ENCODE measurements around the gene PPP1R7. TPM values are rescaled to one million over a fixed set of nuclear protein-coding genes. Genes with fewer than 3 reads are reported as not detected.
"Not testable (repeated sequence)": the region's sequence is repeated elsewhere in the genome, so short reads cannot be mapped to it uniquely, and the experiment has no call there.

PPP1R7 gene
- total RNA-seq, 2 experiments from 2014 or later: 104 to 129 TPM

DNA sequence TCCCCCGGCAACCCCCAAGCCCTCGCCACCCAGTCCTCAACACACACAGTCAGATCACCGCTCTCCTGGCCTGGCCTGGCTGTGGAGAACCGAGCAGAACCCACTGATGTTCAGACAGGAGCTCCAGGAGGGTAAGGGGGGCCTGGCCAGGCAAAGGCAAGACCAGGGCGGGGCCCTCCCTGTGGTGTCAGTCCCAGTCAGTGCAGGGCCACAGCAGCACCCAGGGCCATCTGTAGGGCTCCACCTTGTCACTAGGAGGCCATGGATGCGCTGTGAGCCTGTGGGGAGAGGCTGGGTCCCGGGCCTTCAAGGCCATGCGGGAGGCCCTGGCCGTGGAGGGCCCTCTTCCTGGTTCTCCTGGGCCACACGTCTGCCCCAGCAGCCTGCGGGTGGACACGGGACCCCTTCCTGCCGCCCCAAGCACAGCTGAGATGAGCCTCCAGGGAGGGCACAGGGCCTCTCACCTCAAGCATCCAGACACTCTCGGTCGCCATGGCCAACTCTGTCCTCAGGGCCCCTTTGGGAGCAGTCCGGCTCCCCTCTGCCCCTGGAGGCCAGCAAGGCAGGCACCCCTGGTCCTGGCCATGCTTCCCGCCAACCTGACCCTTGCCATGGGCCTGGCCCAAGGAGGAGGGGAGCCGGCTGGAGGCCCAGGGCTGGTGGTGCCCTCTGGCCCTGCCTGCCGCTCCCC is 40.2 kb downstream of the PPP1R7 start:
- CTCF ChIA-PET: no interaction called here
- Mint-ChIP-seq H3K27ac (no peak overlapping the region), H3K4me3 (no peak overlapping the region), H3K27me3 (no peaks in the 10 kb centered on the region), H3K9me3 (ENCODE audit: low read depth) (no peaks in the 10 kb centered on the region), H3K36me3 (ENCODE audit: low read depth) (no peaks in the 10 kb centered on the region), H3K4me1 (no peaks in the 10 kb centered on the region)
- POLR2A ChIA-PET: no interaction called here
- DNase-seq (no peak), ATAC-seq (no peak)
- intact Hi-C loops (cut with DNase I, micrococcal nuclease): no loop called here

DNA sequence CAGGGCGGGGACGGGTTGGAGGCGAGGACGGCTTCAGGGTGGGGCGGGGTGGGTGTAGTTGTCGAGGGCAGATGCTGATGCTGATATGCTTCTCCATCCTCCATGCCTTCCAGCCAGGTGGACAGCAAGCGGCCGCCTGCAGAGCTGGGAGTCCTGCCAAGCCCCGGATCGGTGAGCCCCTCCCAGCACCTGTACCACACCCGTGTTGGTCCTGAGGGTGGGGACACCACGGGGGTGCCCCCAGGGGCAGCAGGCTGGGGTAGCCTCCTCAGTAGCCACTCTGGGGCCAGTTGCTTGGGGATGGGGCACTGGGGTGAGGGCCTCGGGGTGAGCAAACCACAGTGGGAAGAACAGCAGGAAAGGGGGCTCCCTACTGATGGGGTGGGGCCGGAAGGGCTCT is 40.8 kb downstream of the PPP1R7 start:
- H3K27ac Mint-ChIP-seq: no peak overlapping the region
- no peaks in the 10 kb centered on the region for H3K36me3 Mint-ChIP-seq (ENCODE audit: low read depth)
- intact Hi-C loops (cut with DNase I, micrococcal nuclease): no loop called here
- no peaks in the 10 kb centered on the region for H3K9me3 Mint-ChIP-seq (ENCODE audit: low read depth)
- ATAC-seq: no peak
- H3K4me1 Mint-ChIP-seq: no peaks in the 10 kb centered on the region
- no peak for DNase-seq
- ChIA-PET POLR2A (no interaction called here), CTCF (no interaction called here)
- no peak overlapping the region for H3K4me3 Mint-ChIP-seq
- H3K27me3 Mint-ChIP-seq: no peaks in the 10 kb centered on the region

DNA sequence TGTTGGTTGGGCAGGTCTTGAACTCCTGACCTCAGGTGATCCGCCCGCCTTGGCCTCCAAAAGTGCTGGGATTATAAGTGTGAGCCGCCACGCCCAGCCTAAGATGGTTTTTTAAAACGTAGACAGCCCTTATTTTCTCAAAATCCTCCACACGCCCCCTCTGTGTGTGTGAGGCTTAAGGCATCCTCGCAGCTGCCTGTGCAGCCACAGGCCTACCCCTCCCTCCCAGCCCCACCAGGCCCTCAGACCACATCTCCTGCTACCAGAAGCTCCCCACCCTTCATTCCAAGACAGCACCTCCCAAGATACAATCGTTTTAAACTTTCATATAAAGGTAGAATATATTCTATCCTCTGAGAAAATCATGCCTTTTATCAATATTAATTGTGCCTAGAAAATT is 43.0 kb downstream of the PPP1R7 start:
- Mint-ChIP-seq H3K36me3 (ENCODE audit: low read depth) (no peaks in the 10 kb centered on the region), H3K4me1 (no peaks in the 10 kb centered on the region), H3K27me3 (no peaks in the 10 kb centered on the region), H3K9me3 (ENCODE audit: low read depth) (no peaks in the 10 kb centered on the region), H3K4me3 (no peak overlapping the region), H3K27ac (no peak overlapping the region)
- intact Hi-C loops (cut with DNase I, micrococcal nuclease): no loop called here
- DNase-seq (no peak), ATAC-seq (no peak)
- ChIA-PET CTCF (no interaction called here), POLR2A (no interaction called here)

DNA sequence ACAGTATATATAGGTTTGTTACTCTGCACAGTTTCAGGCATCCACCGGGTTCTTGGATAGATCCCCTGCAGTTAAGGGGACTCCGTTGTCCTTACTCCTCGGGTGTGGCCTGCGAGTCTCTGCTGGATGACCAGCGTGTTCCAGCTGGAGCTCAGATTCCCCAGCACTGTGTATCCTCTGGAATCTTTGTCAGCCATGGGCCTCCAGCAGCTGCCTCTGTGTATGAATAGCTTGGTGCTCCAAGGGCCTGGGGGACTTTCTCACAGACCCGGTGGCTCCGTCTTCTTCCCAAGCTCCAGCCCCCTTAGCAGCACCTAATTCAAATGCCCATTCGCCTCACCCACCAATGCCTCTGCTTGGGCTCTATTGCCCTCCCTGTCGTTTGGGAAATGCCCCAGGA is 44.5 kb downstream of the PPP1R7 start:
- Mint-ChIP-seq H3K27me3 (no peaks in the 10 kb centered on the region), H3K9me3 (ENCODE audit: low read depth) (no peaks in the 10 kb centered on the region), H3K4me1 (no peaks in the 10 kb centered on the region), H3K27ac (no peak overlapping the region), H3K4me3 (no peak overlapping the region), H3K36me3 (ENCODE audit: low read depth) (no peaks in the 10 kb centered on the region)
- DNase-seq (no peak), ATAC-seq (no peak)
- intact Hi-C loops (cut with DNase I, micrococcal nuclease): no loop called here
- CTCF ChIA-PET: no interaction called here
- POLR2A ChIA-PET: no interaction called here

DNA sequence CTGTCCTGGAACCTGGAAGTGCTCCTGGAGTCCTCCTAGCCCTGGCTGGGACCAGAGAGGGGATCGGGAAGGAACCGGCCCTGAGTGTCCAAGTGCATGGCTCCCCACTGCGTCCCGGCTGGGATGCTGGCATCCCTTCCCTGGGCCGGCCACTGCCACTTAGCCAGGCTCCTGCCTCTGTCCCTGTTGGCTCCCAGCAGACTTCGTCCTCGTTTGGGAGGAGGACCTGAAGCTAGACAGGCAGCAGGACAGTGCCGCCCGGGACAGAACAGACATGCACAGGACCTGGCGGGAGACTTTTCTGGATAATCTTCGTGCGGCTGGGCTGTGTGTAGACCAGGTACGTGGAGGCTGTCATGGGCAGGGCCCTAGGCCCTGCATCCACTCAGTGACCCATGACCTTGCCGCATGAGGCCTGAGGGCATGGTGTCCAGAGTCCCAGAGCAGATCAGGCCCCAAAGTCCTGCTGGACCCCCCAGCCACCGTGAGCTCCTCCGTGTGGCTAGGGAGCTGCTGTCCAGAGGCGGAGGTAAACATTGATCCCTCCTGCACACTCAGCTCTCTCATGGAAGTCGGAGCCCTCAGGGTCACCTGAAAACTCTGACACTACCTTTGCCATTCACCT is 45.4 kb downstream of the PPP1R7 start:
- no peaks in the 10 kb centered on the region for H3K9me3 Mint-ChIP-seq (ENCODE audit: low read depth)
- ChIA-PET CTCF (no interaction called here), POLR2A (no interaction called here)
- H3K4me3 Mint-ChIP-seq: no peak overlapping the region
- intact Hi-C loops (cut with DNase I, micrococcal nuclease): no loop called here
- H3K4me1 Mint-ChIP-seq: no peaks in the 10 kb centered on the region
- ATAC-seq (no peak), DNase-seq (peak; percentile 0)
- H3K27me3 Mint-ChIP-seq: no peaks in the 10 kb centered on the region
- no peak overlapping the region for H3K27ac Mint-ChIP-seq
- H3K36me3 Mint-ChIP-seq (ENCODE audit: low read depth): no peaks in the 10 kb centered on the region

DNA sequence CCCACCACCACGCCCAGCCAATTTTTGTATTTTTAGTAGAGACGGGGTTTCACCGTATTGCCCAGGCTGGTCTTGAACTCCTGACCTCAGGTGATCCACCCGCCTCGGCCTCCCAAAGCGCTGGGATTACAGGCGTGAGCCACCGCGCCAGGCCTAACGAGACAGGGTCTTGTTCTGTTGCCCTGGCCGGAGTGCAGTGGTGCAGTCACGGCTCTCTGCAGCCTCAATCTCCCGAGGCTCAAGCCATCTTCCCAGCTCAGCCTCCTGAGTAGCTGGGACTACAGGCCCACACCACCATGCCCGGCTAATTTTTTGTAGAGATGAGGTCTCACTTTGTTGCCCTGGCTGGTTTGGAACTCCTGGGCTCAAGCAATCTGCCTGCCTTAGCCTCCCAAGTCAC is 47.0 kb downstream of the PPP1R7 start:
- H3K4me1 Mint-ChIP-seq; intact Hi-C loops (cut with DNase I, micrococcal nuclease); H3K9me3 Mint-ChIP-seq (ENCODE audit: low read depth); POLR2A ChIA-PET; H3K36me3 Mint-ChIP-seq (ENCODE audit: low read depth); ATAC-seq; H3K4me3 Mint-ChIP-seq; DNase-seq; CTCF ChIA-PET; H3K27ac Mint-ChIP-seq; H3K27me3 Mint-ChIP-seq: not testable (repeated sequence)

DNA sequence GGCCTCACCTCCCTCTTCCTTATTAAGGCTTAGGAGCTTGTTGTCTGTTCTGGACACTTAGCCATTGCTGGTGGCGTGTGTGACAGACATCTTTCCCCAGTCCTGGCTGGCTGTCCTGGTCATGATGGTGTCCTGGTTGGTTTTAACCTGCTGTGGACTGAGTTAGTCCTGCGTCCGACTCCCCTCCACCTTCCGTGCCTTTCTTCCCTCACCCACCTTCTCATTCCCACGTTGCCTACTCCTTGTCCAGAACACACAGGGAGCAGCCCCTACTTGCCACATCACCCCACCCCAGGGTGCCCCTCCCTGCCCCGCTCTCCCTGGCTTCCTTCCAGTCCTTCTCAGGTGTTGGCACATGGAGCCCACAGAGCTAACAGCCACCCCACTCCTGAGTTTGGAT is 47.7 kb downstream of the PPP1R7 start:
- H3K27me3 Mint-ChIP-seq: no peaks in the 10 kb centered on the region
- intact Hi-C loops (cut with DNase I, micrococcal nuclease): no loop called here
- POLR2A ChIA-PET: no interaction called here

DNA sequence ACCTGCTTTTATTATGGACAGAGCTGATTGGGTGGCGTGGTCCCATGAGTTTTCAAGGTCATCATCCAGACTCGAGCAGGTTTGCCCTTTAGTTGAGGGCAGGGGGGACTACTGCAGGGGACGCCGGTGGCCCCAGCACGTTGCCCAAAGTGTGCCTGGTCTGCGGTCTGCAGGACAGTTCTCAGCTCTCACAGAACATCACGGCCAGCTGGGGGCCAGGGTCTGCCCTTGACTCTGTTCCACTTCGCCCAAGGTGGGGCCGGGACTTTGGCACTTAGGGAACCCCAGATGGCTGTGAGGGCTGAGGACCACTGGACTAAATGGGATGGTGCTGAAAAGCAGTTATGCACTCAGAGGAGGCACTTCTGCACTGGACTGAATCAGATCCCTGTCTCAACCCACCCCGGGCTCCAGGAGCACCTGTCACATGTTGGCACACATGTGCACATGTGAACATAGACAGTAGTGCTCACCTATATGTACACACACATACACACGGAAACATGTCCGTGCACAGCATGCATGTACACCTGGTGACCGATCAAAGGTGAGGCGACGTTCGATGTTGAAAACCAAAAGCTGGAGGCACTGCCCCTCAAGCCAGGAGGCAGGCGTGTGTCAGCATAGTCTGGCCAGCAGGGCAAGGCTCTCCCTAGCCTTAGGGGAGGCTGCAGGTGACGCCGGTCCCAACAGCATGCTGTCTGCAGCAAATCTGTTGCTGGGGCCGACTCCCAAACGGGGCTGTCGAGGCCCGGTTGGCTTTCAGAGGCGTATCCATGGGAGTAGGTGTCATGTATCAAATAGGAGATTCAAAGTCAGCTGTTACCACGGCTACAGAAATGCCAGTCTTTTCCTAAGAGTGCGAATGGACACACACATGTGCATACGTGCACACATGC is 48.4 kb downstream of the PPP1R7 start:
- no peak overlapping the region for H3K4me3 Mint-ChIP-seq
- H3K9me3 Mint-ChIP-seq (ENCODE audit: low read depth): no peaks in the 10 kb centered on the region
- no peaks in the 10 kb centered on the region for H3K4me1 Mint-ChIP-seq
- no peaks in the 10 kb centered on the region for H3K36me3 Mint-ChIP-seq (ENCODE audit: low read depth)
- no peak overlapping the region for H3K27ac Mint-ChIP-seq
- ChIA-PET CTCF (interaction anchor here (0.6 kb wide), 1 partner anchor 30 kb away, joined by 3 read pairs; no protein-coding TSS in a partner anchor), POLR2A (no interaction called here)
- no peak for ATAC-seq
- intact Hi-C loops (cut with DNase I, micrococcal nuclease): no loop called here
- DNase-seq: no peak
- H3K27me3 Mint-ChIP-seq: no peaks in the 10 kb centered on the region

More for the DNA sequence above, 47.7 kb downstream of the PPP1R7 start:
- Mint-ChIP-seq H3K4me3 (no peak overlapping the region), H3K4me1 (no peaks in the 10 kb centered on the region), H3K36me3 (ENCODE audit: low read depth) (no peaks in the 10 kb centered on the region), H3K27ac (no peak overlapping the region), H3K9me3 (ENCODE audit: low read depth) (no peaks in the 10 kb centered on the region)
- DNase-seq (no peak), ATAC-seq (no peak)
- CTCF ChIA-PET: interaction anchor here (0.6 kb wide), 1 partner anchor 29 kb away, joined by 3 read pairs; no protein-coding TSS in a partner anchor

DNA sequence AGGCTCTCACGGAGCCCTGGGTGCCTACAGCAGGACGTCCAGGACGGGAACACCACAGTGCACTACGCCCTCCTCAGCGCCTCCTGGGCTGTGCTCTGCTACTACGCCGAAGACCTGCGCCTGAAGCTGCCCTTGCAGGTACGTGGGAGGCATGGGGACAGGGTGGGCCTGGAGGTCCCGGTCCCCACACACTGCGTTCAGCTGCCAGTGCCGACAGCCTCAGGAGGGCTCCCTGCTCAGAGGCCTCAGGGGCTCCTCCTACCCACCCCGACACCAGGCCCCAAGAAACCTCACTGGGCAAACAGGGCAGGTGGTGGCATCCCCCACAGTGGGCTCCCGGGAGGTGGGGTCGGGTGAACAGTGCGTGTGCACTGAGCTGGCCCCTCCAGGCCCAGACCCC is 49.0 kb downstream of the PPP1R7 start:
- DNase-seq: no peak
- Mint-ChIP-seq H3K4me3 (no peak overlapping the region), H3K4me1 (no peaks in the 10 kb centered on the region), H3K9me3 (ENCODE audit: low read depth) (no peaks in the 10 kb centered on the region), H3K27me3 (no peaks in the 10 kb centered on the region), H3K36me3 (ENCODE audit: low read depth) (no peaks in the 10 kb centered on the region), H3K27ac (no peak overlapping the region)
- CTCF ChIA-PET: no interaction called here
- intact Hi-C loops (cut with DNase I, micrococcal nuclease): no loop called here
- POLR2A ChIA-PET: no interaction called here
- ATAC-seq: no peak

DNA sequence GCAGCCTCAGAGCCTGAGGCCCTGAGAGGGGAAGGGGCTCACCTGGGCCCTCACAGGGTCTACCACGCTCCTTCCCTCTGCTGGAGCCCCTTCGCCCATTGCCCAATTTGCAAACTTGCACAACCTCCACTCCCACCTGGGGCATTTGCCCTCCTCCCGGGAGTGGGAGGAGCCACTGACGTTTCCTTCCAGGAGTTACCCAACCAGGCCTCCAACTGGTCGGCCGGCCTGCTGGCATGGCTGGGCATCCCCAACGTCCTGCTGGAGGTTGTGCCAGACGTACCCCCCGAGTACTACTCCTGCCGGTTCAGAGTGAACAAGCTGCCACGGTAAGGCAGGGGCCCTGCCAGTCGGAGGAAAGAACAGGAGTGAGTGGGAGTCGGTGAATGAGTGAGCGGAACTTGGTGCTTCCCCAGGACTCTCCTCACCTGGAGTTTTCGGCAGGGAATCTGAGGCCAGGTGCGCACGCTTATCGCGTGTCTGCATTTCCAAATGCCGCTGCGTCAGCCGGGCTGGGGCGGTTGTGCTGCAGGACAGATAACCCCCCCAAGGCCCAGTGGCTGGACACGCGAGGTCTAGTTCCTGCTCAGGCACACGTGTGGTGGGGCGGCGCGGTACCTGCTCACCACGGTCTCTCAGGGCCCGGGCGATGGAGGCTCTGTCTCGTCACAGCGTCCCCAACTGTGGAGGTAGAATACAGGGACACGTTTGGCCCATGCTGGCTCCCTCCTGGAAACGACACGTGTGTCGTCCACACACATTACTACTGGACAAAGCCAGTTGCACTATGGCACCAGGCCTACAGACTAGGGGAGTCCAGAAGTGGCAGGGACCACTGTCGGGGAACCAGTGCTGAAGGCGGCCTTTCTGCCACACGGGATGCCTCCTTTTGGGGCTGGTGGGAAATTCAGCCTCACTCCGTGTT is 49.9 kb downstream of the PPP1R7 start:
- no peak overlapping the region for H3K27ac Mint-ChIP-seq
- POLR2A ChIA-PET: no interaction called here
- CTCF ChIA-PET: interaction anchor here (0.6 kb wide), 1 partner anchor 12 kb away, joined by 3 read pairs; no protein-coding TSS in a partner anchor
- H3K36me3 Mint-ChIP-seq (ENCODE audit: low read depth): no peaks in the 10 kb centered on the region
- no peak overlapping the region for H3K4me3 Mint-ChIP-seq
- DNase-seq (no peak), ATAC-seq (no peak)
- no peaks in the 10 kb centered on the region for H3K27me3 Mint-ChIP-seq
- no peaks in the 10 kb centered on the region for H3K4me1 Mint-ChIP-seq
- no peaks in the 10 kb centered on the region for H3K9me3 Mint-ChIP-seq (ENCODE audit: low read depth)
- intact Hi-C loops (cut with DNase I, micrococcal nuclease): no loop called here

DNA sequence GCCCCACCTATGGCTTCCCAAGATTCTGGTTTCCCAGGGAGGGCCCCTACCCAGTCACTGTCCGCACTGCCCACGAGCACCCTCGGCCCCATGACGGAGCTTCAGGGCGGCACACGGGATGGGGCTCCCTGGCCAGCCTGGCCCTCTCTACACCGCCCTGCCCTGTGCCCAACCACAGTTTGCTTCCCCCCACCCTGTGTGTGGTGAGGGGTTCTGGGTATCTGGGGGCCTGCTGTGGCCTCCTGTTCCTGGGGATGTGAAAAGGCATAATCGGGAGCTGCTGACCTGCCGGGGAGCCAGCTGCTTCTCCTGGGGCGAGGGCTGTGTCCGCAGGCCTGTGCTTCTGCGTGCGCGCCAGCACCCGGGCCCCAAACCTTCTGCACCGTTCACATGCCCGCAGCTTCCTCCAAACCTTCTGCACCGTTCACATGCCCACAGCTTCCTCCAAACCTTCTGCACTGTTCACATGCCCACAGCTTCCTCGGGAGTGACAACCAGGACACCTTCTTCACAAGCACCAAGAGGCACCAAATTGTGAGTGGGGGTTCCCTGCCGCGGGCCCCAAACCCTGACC is 50.6 kb downstream of the PPP1R7 start:
- intact Hi-C loops (cut with DNase I, micrococcal nuclease): no loop called here
- no peak for DNase-seq
- H3K9me3 Mint-ChIP-seq (ENCODE audit: low read depth): no peaks in the 10 kb centered on the region
- no peak for ATAC-seq
- H3K4me3 Mint-ChIP-seq: no peak overlapping the region
- H3K4me1 Mint-ChIP-seq: no peaks in the 10 kb centered on the region
- CTCF ChIA-PET: interaction anchor here (0.6 kb wide), 1 partner anchor 13 kb away, joined by 3 read pairs; no protein-coding TSS in a partner anchor
- POLR2A ChIA-PET: no interaction called here
- H3K36me3 Mint-ChIP-seq (ENCODE audit: low read depth): no peaks in the 10 kb centered on the region
- H3K27me3 Mint-ChIP-seq: no peaks in the 10 kb centered on the region
- no peak overlapping the region for H3K27ac Mint-ChIP-seq
